ENCODE data around the gene UGT1A3. TPM values are rescaled to one million over a fixed set of nuclear protein-coding genes. Genes with fewer than 3 reads are reported as not detected.

The UGT1A3 gene
- total RNA-seq = not detected
- long read RNA-seq = 0 reads

DNA sequence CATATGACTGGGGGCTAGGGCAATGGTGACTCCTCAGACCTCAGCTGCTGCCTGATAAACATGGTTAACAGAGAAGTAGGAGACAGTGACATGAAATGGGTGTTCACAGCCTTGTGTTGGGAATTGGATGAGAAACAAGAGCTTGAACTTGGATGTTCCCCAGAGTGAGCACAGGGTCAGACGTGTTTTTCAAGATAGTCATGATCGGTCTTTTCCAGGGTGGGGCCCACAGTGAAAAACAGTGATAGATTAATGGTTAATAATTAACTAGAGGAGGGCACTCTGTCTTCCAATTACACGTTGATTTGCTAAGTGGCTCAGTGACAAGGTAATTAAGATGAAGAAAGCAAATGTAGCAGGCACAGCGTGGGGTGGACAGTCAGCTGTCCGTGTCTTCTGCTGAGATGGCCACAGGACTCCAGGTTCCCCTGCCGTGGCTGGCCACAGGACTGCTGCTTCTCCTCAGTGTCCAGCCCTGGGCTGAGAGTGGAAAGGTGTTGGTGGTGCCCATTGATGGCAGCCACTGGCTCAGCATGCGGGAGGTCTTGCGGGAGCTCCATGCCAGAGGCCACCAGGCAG is at the start of gene UGT1A3:
Gene UGT1A3 (plus strand): TSS at position 320 of the 579 bp plus-strand sequence. CDS start 85 bp downstream, at position 405.
- intact Hi-C loops (cut with DNase I) = no loop called here
- TF ChIP-seq, protein P1, sequence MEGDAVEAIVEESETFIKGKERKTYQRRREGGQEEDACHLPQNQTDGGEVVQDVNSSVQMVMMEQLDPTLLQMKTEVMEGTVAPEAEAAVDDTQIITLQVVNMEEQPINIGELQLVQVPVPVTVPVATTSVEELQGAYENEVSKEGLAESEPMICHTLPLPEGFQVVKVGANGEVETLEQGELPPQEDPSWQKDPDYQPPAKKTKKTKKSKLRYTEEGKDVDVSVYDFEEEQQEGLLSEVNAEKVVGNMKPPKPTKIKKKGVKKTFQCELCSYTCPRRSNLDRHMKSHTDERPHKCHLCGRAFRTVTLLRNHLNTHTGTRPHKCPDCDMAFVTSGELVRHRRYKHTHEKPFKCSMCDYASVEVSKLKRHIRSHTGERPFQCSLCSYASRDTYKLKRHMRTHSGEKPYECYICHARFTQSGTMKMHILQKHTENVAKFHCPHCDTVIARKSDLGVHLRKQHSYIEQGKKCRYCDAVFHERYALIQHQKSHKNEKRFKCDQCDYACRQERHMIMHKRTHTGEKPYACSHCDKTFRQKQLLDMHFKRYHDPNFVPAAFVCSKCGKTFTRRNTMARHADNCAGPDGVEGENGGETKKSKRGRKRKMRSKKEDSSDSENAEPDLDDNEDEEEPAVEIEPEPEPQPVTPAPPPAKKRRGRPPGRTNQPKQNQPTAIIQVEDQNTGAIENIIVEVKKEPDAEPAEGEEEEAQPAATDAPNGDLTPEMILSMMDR (IDR thresholded peaks at IDR 0.05) = no peak
- ATAC-seq (peak in 1 of 2 donors; percentile 21), DNase-seq (no peak)
- Histone ChIP-seq H3K27ac (no peak within 1 kb of the TSS), H3K27me3 (ENCODE audit: low read depth) (no peaks in the 10 kb centered on the region), H3K9me3 (no peaks in the 10 kb centered on the region), H3K4me3 (no peak within 1 kb of the TSS), H3K36me3 (no peaks in the 10 kb centered on the region), H3K4me1 (no peaks in the 10 kb centered on the region)

DNA sequence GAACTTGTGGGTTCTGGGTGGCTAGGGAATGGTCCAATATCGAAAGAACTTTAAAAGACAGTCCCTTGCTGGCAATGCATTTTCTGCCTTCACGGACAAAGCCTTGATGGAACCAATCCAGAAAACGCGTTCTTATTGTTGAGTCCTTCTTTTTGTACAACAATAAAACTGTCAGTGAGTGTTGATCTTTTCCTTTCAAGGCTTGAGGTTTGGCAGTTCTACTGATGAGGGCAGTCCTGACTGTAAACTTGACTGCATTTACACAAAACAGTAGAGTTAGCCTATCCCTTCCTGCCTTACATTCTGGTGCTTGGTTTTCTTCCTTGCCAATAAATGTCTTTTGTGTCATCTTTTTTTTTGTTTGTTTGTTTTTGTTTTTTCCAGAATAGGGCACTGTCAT is 49.6 kb upstream of the UGT1A3 start:
- no peaks in the 10 kb centered on the region for H3K36me3 ChIP-seq
- TF ChIP-seq, protein P1 (IDR thresholded peaks at IDR 0.05) = no peak
- no peak for ATAC-seq
- intact Hi-C loops (cut with DNase I) = no loop called here
- no peak overlapping the region for H3K4me3 ChIP-seq
- no peaks in the 10 kb centered on the region for H3K4me1 ChIP-seq
- H3K27ac ChIP-seq = no peak overlapping the region
- H3K27me3 ChIP-seq (ENCODE audit: low read depth) = no peaks in the 10 kb centered on the region
- DNase-seq = no peak
- H3K9me3 ChIP-seq = no peaks in the 10 kb centered on the region

DNA sequence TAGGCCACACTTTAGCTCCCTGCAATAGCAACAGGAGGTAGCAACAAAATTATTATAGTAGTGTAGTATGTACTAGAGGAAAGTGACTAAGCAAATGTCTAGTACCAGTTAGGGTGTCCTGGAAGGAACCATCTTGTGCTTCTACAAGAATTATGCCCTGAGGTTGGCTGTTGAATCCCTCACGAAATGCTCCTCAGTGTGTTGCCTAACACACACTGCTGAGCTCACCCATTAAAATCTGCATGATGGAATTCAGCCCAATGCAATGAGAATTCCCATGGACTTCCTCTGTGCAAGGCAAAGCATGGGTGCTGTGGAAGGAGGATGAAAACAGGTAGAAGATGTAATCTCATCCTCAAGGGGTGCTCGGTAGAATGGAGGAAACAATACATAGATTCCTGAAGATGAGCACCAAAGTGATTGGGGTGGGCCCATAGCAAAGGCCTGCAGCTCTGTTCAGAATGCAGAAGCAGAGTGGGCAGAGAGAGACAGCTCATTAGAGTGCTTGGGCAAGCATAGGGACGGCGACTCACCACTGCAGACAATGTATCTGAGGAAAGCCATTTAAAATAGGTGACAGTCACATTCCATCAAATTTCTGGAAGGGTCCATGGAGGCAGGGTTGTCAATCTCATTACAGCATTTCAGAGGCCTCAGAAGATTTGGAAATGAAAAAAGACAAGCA is 48.3 kb upstream of the UGT1A3 start:
- ATAC-seq (no peak), DNase-seq (no peak)
- Histone ChIP-seq H3K9me3 (no peaks in the 10 kb centered on the region), H3K4me3 (no peak overlapping the region), H3K27ac (no peak overlapping the region), H3K27me3 (ENCODE audit: low read depth) (no peaks in the 10 kb centered on the region), H3K36me3 (no peaks in the 10 kb centered on the region), H3K4me1 (no peaks in the 10 kb centered on the region)
- intact Hi-C loops (cut with DNase I) = no loop called here
- TF ChIP-seq, protein P1 (IDR thresholded peaks at IDR 0.05) = no peak

DNA sequence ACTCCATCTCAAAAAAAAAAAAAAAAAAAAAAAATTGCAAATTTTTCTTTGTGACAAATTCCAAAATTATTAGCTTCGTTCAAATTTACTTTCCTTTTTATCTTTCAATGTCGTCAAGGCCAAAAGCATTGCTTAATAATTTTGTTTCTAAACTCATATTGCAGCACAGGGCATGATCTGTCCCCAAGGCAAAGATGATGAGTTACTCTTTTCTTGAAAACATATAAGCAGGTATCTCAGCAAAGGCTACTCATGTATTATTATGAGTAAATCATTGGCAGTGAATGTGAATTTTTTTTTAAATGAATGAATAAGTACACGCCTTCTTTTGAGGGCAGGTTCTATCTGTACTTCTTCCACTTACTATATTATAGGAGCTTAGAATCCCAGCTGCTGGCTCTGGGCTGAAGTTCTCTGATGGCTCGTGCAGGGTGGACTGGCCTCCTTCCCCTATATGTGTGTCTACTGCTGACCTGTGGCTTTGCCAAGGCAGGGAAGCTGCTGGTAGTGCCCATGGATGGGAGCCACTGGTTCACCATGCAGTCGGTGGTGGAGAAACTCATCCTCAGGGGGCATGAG is 47.2 kb upstream of the UGT1A3 start, which contains the start of gene UGT1A7:
Gene UGT1A7 (plus strand): TSS at position 381 of the 579 bp plus-strand sequence. CDS start 37 bp downstream, at position 418.
- no peaks in the 10 kb centered on the region for H3K4me1 ChIP-seq

DNA sequence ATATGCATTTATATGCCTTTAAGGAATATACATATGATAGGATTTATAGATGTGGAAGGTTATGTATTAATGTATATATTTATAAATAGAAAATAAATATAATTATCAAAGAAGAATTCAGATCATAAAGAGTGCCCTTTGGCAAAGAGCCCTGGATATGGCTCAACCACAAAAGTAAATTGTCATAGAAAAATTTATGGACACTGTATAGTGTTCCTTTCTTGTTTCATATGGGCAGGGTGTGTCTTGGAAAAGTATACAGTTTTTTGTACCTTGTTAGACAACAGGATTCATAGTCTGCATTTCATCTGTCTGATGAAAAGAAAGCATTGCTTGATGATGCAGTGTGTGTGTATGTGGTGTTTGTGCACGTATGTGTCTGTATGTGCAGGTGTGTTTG is 44.2 kb upstream of the UGT1A3 start:
- H3K9me3 ChIP-seq = no peaks in the 10 kb centered on the region
- no peaks in the 10 kb centered on the region for H3K36me3 ChIP-seq
- no peaks in the 10 kb centered on the region for H3K27me3 ChIP-seq (ENCODE audit: low read depth)
- ATAC-seq = no peak
- TF ChIP-seq, protein P1 (IDR thresholded peaks at IDR 0.05) = no peak
- no peaks in the 10 kb centered on the region for H3K4me1 ChIP-seq
- DNase-seq = no peak
- H3K27ac ChIP-seq = no peak overlapping the region
- intact Hi-C loops (cut with DNase I) = no loop called here
- no peak overlapping the region for H3K4me3 ChIP-seq

More for the DNA sequence above, 47.2 kb upstream of the UGT1A3 start, which contains the start of gene UGT1A7:
- no peaks in the 10 kb centered on the region for H3K9me3 ChIP-seq
- ATAC-seq (no peak), DNase-seq (no peak)
- H3K36me3 ChIP-seq = no peaks in the 10 kb centered on the region
- H3K27ac ChIP-seq = no peak within 1 kb of the TSS
- TF ChIP-seq, protein P1 (IDR thresholded peaks at IDR 0.05) = no peak
- no peaks in the 10 kb centered on the region for H3K27me3 ChIP-seq (ENCODE audit: low read depth)
- intact Hi-C loops (cut with DNase I) = no loop called here
- H3K4me3 ChIP-seq = no peak within 1 kb of the TSS
